ENCODE measurements around the gene DNPH1. TPM values are rescaled to one million over a fixed set of nuclear protein-coding genes. Genes with fewer than 3 reads are reported as not detected.

The DNPH1 gene
- total RNA-seq, 1 donor from 2014 or later = 3.5 TPM

DNA sequence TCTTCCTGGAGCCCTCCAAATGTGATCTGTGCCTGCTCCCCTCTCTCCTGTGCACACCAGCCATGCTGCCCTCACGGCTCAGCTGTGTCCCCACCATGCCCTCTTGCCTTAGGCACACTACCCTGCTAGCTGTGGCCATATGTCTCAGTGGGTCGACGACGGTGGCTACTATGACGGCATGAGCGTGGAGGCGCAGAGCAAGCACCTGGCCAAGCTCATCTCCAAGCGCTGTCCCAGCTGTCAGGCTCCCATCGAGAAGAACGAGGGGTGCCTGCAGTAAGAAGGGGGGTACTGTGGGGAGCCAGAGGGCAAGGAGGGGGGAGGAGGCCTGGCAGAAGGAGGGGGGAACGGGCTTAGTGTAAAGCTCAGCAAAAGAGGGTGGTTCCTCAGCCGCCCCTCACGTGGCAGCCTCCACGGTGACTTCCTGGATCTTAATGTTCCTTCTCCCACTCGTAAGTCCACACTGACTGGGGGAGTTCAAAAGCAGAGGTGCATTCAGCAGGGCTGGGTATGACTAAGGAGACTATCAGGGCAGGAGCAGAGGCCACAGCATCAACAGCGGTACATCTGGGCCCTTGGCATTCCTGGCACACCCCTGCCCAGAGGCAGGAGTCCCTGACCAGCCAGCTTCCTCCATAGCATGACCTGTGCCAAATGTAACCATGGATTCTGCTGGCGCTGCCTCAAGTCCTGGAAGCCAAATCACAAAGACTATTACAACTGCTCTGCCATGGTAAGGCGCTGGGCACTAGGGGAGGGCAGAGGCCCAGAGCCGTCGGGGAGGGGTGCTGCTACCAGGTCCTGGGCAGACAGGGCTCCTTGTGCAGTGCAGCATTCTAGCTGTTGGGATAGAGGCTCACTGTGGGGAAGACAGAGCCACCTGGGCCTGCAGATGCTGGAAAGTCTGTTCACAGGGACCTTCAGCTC lies 8.0 kb downstream of the DNPH1 start:
- Mint-ChIP-seq H3K27ac (ENCODE audit: unreplicated experiment) (no peak overlapping the region), H3K27me3 (ENCODE audit: unreplicated experiment) (peaks cover 13% of the 10 kb centered on the region), H3K4me1 (ENCODE audit: low read depth, unreplicated experiment) (peaks cover 3% of the 10 kb centered on the region), H3K9me3 (ENCODE audit: unreplicated experiment) (peaks cover 4% of the 10 kb centered on the region), H3K36me3 (ENCODE audit: unreplicated experiment) (no peaks in the 10 kb centered on the region), H3K4me3 (ENCODE audit: unreplicated experiment) (no peak overlapping the region)
- TF ChIP-seq, protein P1, sequence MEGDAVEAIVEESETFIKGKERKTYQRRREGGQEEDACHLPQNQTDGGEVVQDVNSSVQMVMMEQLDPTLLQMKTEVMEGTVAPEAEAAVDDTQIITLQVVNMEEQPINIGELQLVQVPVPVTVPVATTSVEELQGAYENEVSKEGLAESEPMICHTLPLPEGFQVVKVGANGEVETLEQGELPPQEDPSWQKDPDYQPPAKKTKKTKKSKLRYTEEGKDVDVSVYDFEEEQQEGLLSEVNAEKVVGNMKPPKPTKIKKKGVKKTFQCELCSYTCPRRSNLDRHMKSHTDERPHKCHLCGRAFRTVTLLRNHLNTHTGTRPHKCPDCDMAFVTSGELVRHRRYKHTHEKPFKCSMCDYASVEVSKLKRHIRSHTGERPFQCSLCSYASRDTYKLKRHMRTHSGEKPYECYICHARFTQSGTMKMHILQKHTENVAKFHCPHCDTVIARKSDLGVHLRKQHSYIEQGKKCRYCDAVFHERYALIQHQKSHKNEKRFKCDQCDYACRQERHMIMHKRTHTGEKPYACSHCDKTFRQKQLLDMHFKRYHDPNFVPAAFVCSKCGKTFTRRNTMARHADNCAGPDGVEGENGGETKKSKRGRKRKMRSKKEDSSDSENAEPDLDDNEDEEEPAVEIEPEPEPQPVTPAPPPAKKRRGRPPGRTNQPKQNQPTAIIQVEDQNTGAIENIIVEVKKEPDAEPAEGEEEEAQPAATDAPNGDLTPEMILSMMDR (IDR thresholded peaks at IDR 0.05; ENCODE audit: partially characterized antibody, unreplicated experiment) = no peak
- DNase-seq = no peak

DNA sequence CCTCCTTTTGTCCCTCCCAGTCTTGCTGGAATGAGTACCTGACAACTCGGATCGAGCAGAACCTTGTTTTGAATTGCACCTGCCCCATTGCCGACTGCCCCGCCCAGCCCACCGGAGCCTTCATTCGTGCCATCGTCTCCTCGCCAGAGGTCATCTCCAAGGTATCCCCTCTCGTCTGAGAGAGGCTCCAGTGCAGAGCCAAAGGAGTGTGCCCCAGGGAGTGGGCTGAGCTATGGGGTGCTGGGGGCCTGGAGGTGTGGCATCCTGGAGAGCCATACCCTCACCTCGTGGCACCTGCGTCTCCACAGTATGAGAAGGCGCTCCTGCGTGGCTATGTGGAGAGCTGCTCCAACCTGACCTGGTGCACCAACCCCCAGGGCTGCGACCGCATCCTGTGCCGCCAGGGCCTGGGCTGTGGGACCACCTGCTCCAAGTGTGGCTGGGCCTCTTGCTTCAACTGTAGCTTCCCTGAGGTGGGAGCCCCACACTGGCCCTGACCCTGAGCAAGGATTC lies 8.8 kb downstream of the DNPH1 start:
- Mint-ChIP-seq H3K36me3 (ENCODE audit: unreplicated experiment) (no peaks in the 10 kb centered on the region), H3K27me3 (ENCODE audit: unreplicated experiment) (peaks cover 15% of the 10 kb centered on the region), H3K4me1 (ENCODE audit: low read depth, unreplicated experiment) (peaks cover 9% of the 10 kb centered on the region), H3K27ac (ENCODE audit: unreplicated experiment) (no peak overlapping the region), H3K4me3 (ENCODE audit: unreplicated experiment) (no peak overlapping the region), H3K9me3 (ENCODE audit: unreplicated experiment) (peaks cover 2% of the 10 kb centered on the region)
- TF ChIP-seq, protein P1 (IDR thresholded peaks at IDR 0.05; ENCODE audit: partially characterized antibody, unreplicated experiment) = no peak
- DNase-seq = no peak

DNA sequence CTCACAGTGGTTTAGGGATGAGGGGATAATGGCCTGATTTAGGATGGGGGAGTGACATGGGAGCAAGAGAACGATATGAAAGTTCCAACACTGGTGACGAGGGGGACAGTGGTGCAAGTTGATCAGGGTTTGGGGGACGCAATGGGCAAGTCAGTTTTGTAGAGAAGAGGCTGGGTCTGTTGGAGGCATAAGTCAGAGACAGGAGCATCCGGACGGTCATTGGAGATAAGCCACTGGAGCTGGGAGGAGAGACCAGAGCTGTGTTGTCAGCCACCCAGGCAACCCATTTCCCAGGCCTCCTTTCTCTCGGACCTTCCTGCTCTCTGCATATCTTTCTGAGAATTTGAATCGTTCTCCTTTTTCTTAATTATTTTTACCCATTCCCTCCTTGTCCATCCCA lies 9.5 kb downstream of the DNPH1 start:
- Mint-ChIP-seq H3K36me3 (ENCODE audit: unreplicated experiment) (no peaks in the 10 kb centered on the region), H3K27me3 (ENCODE audit: unreplicated experiment) (peaks cover 15% of the 10 kb centered on the region), H3K9me3 (ENCODE audit: unreplicated experiment) (peaks cover 2% of the 10 kb centered on the region), H3K27ac (ENCODE audit: unreplicated experiment) (no peak overlapping the region), H3K4me1 (ENCODE audit: low read depth, unreplicated experiment) (peaks cover 15% of the 10 kb centered on the region), H3K4me3 (ENCODE audit: unreplicated experiment) (no peak overlapping the region)
- TF ChIP-seq, protein P1 (IDR thresholded peaks at IDR 0.05; ENCODE audit: partially characterized antibody, unreplicated experiment) = no peak
- DNase-seq = no peak

DNA sequence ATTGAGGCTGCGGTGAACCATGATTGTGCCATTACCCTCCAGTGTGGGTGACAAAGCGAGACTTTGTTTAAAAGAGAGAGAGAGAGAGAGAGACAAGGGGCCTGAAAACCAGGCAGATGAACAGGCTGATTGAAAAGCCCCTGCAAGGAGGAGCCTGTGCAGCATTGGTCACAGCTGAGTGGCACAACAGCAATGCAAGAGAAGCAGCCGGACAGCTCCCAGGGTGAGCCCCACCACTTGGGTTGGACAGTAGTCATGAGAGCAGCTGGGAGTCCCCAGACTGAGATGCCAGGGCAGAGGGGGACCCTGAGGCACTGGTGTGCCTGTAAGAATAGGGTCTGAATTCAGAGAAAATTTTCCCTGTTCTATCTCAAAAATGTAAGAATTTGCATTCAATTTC lies 10.2 kb downstream of the DNPH1 start:
- H3K27ac Mint-ChIP-seq (ENCODE audit: unreplicated experiment) = no peak overlapping the region
- peaks cover 15% of the 10 kb centered on the region for H3K4me1 Mint-ChIP-seq (ENCODE audit: low read depth, unreplicated experiment)

More for the DNA sequence above, 10.2 kb downstream of the DNPH1 start:
- no peak for DNase-seq
- Mint-ChIP-seq H3K4me3 (ENCODE audit: unreplicated experiment) (no peak overlapping the region), H3K9me3 (ENCODE audit: unreplicated experiment) (peaks cover 2% of the 10 kb centered on the region), H3K27me3 (ENCODE audit: unreplicated experiment) (peaks cover 19% of the 10 kb centered on the region), H3K36me3 (ENCODE audit: unreplicated experiment) (no peaks in the 10 kb centered on the region)
- TF ChIP-seq, protein P1 (IDR thresholded peaks at IDR 0.05; ENCODE audit: partially characterized antibody, unreplicated experiment) = no peak
